ENCODE results near the gene DGKQ. TPM values are rescaled to one million over a fixed set of nuclear protein-coding genes. Genes with fewer than 3 reads are reported as not detected.

Gene DGKQ
- total RNA-seq, 1 experiment from 2014 or later: 14.2 TPM

- Histone ChIP-seq H3K4me1 (ENCODE audit: insufficient read depth, low read length) (no peaks in the 10 kb centered on the region), H3K27me3 (ENCODE audit: low read length) (no peaks in the 10 kb centered on the region), H3K79me2 (ENCODE audit: low read length) (peaks cover 42% of the 10 kb centered on the region), H4K20me1 (ENCODE audit: low read length) (peaks cover 11% of the 10 kb centered on the region; the same call in 1 of the 2 replicates), H3K9ac (ENCODE audit: low read length) (no peak overlapping the region), H3K4me3 (ENCODE audit: low read length) (no peak overlapping the region), H3K4me2 (ENCODE audit: low read length) (no peak overlapping the region), H3K27ac (ENCODE audit: low read length) (no peak overlapping the region), H3K9me2 (replicated peaks; ENCODE audit: low read length) (no peaks in the 10 kb centered on the region), H3K36me3 (ENCODE audit: low read depth, low read length) (no peaks in the 10 kb centered on the region), H3F3A (ENCODE audit: low read length, unreplicated experiment) (no peaks in the 10 kb centered on the region), H3K9me3 (ENCODE audit: low read length) (no peaks in the 10 kb centered on the region), H2AFZ (ENCODE audit: low read length) (no peak overlapping the region)
- ChIA-PET POLR2A (ENCODE audit: unreplicated experiment) (no interaction called here), CTCF (no interaction called here)
- ATAC-seq (no peak), DNase-seq (no peak)
- no TSS peak for BruUV-seq (replicated peaks)
- TF ChIP-seq EZH2 (IDR thresholded peaks at IDR 0.05; ENCODE audit: low read length, unreplicated experiment) (no peak), EZH2phosphoT487 (IDR thresholded peaks at IDR 0.05; ENCODE audit: borderline replicate concordance, low read length) (no peak)
- TF ChIP-seq, protein P1, sequence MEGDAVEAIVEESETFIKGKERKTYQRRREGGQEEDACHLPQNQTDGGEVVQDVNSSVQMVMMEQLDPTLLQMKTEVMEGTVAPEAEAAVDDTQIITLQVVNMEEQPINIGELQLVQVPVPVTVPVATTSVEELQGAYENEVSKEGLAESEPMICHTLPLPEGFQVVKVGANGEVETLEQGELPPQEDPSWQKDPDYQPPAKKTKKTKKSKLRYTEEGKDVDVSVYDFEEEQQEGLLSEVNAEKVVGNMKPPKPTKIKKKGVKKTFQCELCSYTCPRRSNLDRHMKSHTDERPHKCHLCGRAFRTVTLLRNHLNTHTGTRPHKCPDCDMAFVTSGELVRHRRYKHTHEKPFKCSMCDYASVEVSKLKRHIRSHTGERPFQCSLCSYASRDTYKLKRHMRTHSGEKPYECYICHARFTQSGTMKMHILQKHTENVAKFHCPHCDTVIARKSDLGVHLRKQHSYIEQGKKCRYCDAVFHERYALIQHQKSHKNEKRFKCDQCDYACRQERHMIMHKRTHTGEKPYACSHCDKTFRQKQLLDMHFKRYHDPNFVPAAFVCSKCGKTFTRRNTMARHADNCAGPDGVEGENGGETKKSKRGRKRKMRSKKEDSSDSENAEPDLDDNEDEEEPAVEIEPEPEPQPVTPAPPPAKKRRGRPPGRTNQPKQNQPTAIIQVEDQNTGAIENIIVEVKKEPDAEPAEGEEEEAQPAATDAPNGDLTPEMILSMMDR (conservative IDR thresholded peaks at IDR 0.05; ENCODE audit: low read depth, low read length): no peak
- intact Hi-C loops (cut with micrococcal nuclease): no loop called here
Observed at GRCh38 chr4:913280-913618, 60.1 kb downstream of the DGKQ start.

DNA sequence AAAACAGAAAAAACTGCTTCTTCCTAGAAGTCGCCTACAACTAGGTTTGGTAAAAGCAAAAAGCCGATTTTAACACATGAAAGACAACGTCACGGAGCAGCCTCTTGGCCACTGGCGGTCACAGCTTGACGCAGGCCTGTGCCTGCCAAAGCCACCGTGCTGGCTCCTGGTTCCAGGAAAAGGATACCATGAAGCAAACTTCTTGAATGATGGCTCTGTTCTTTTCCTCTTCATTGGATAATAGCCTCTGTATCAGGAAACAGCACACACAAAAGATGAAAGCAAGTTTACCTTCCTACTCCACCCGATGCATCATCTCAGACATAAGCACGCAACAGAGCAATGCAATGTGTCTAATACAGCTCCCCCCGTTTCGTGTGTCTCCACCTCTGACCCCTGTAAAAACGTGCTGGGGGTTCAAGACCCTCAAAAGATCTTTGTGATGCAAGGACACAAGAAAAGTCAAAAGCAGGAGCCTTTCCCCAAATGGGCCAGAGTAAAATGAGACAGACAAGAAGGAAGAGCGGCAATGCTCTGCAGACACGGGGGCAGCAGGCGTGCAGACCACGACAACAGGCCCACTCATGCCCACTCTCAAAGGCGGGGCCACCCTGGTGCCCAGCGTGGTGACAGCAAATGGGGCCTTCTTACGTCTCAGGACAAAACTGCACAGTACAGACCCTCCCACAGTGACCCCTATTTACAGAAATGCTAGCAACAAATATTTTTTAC lies 60.7 kb downstream of the DGKQ start:
- H3K9ac ChIP-seq (ENCODE audit: low read length): no peak overlapping the region
- CTCF ChIA-PET: no interaction called here
- no TSS peak for BruUV-seq (replicated peaks)

More for the DNA sequence above, 60.7 kb downstream of the DGKQ start:
- Histone ChIP-seq H4K20me1 (ENCODE audit: low read length) (peaks cover 6% of the 10 kb centered on the region; the same call in 1 of the 2 replicates), H3K9me2 (replicated peaks; ENCODE audit: low read length) (no peaks in the 10 kb centered on the region), H2AFZ (ENCODE audit: low read length) (no peak overlapping the region), H3K27ac (ENCODE audit: low read length) (no peak overlapping the region), H3K36me3 (ENCODE audit: low read depth, low read length) (no peaks in the 10 kb centered on the region), H3K4me2 (ENCODE audit: low read length) (no peak overlapping the region), H3K79me2 (ENCODE audit: low read length) (peaks cover 37% of the 10 kb centered on the region), H3K4me3 (ENCODE audit: low read length) (no peak overlapping the region), H3K9me3 (ENCODE audit: low read length) (no peaks in the 10 kb centered on the region), H3K27me3 (ENCODE audit: low read length) (no peaks in the 10 kb centered on the region), H3F3A (ENCODE audit: low read length, unreplicated experiment) (no peaks in the 10 kb centered on the region), H3K4me1 (ENCODE audit: insufficient read depth, low read length) (no peaks in the 10 kb centered on the region)
- POLR2A ChIA-PET (ENCODE audit: unreplicated experiment): interaction anchor here (0.6 kb wide), 1 partner anchor 147 kb away, joined by 3 read pairs; no protein-coding TSS in a partner anchor
- intact Hi-C loops (cut with micrococcal nuclease): no loop called here
- no peak for TF ChIP-seq EZH2 (IDR thresholded peaks at IDR 0.05; ENCODE audit: low read length, unreplicated experiment)
- TF ChIP-seq EZH2phosphoT487 (IDR thresholded peaks at IDR 0.05; ENCODE audit: borderline replicate concordance, low read length): no peak
- TF ChIP-seq, protein P1 (conservative IDR thresholded peaks at IDR 0.05; ENCODE audit: low read depth, low read length): no peak
- ATAC-seq (no peak), DNase-seq (no peak)

Data from PC-3 (cell line).